ENCODE measurements around the gene AWAT2.

Gene AWAT2

DNA sequence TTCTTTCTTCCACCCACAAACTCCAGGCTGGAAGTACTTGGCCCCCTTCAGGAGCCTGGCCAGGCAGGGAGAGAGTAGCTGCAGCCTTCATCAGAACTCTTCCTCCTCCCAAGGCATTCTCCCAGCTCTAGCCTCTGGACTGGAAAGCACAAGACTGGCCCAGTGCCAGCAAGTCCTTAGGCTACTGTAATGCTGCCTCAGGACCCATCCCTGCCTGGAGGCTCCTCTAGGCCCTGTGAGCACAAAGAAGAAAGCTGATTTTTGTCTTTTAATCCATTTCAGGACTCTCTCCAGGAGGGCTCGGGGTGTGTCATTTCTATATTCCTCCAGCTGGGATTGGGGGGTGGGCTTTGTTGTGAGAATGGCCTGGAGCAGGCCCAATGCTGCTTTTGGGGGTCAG is 10.8 kb downstream of the AWAT2 start:
- Histone ChIP-seq H3K4me3 (ENCODE audit: low read length) (no peak overlapping the region), H3K9ac (ENCODE audit: low read length) (no peak overlapping the region), H3K4me1 (ENCODE audit: control insufficient read depth, insufficient read depth, low read length) (no peaks in the 10 kb centered on the region), H3K36me3 (ENCODE audit: control insufficient read depth, insufficient read depth, low read length, severe bottlenecking) (no peaks in the 10 kb centered on the region), H3K27me3 (replicated peaks; ENCODE audit: control insufficient read depth, insufficient read depth, low read length) (peaks cover 12% of the 10 kb centered on the region), H3K9me3 (ENCODE audit: control insufficient read depth, low read length) (peaks cover 9% of the 10 kb centered on the region)
- no peak for DNase-seq (ENCODE audit: low read depth)

DNA sequence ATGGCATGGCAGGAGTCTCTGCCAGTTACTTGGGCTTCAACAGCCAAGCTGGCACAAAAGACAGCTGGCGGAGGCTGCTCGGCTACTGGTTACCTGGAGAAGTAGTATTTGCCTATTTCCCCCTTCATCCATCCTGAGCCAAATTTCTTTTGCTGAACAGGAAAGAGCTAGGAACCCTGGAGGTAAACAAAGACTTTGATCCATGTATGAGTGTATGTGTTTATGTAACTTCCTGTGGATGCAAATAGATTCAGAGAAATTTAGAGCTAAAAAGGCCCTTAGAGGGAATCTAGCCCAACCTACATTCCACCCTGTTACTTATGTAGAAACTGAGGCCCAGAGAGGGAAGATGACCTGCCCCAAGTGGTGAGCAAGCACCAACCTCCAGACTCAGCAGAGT is 11.2 kb downstream of the AWAT2 start:
- Histone ChIP-seq H3K36me3 (ENCODE audit: control insufficient read depth, insufficient read depth, low read length, severe bottlenecking) (no peaks in the 10 kb centered on the region), H3K4me3 (ENCODE audit: low read length) (no peak overlapping the region), H3K27me3 (replicated peaks; ENCODE audit: control insufficient read depth, insufficient read depth, low read length) (peaks cover 12% of the 10 kb centered on the region), H3K9me3 (ENCODE audit: control insufficient read depth, low read length) (peaks cover 9% of the 10 kb centered on the region), H3K9ac (ENCODE audit: low read length) (no peak overlapping the region), H3K4me1 (ENCODE audit: control insufficient read depth, insufficient read depth, low read length) (no peaks in the 10 kb centered on the region)
- no peak for DNase-seq (ENCODE audit: low read depth)

DNA sequence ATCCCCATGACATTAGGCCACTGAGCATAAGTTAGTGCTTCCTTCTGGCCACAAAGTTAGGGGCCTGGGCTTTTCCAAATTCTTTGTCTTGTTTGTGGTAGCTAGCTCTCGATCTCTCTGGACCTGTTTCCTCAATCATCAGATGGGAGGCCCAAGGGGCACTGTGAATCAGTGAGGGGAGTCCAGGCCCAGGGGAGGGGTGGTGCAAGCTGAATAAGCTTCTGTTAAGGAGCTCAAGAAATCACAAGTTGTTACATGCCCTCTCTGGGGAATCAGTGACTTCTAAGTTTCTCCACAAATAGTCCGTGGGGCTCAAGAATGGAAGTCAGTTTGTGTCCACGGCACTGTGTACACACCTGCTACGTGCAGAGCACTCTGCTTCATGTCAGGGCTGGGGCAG is 15.1 kb downstream of the AWAT2 start:
- Histone ChIP-seq H3K9me3 (ENCODE audit: control insufficient read depth, low read length) (peaks cover 4% of the 10 kb centered on the region), H3K4me1 (ENCODE audit: control insufficient read depth, insufficient read depth, low read length) (no peaks in the 10 kb centered on the region), H3K36me3 (ENCODE audit: control insufficient read depth, insufficient read depth, low read length, severe bottlenecking) (no peaks in the 10 kb centered on the region), H3K9ac (ENCODE audit: low read length) (no peak overlapping the region), H3K4me3 (ENCODE audit: low read length) (no peak overlapping the region), H3K27me3 (replicated peaks; ENCODE audit: control insufficient read depth, insufficient read depth, low read length) (peaks cover 9% of the 10 kb centered on the region)
- no peak for DNase-seq (ENCODE audit: low read depth)

GRCh38 chrX:70033348-70034051 is 16.2 kb downstream of the AWAT2 start:
- Histone ChIP-seq H3K36me3 (ENCODE audit: control insufficient read depth, insufficient read depth, low read length, severe bottlenecking) (no peaks in the 10 kb centered on the region), H3K27me3 (replicated peaks; ENCODE audit: control insufficient read depth, insufficient read depth, low read length) (peaks cover 12% of the 10 kb centered on the region), H3K9me3 (ENCODE audit: control insufficient read depth, low read length) (peaks cover 4% of the 10 kb centered on the region), H3K4me1 (ENCODE audit: control insufficient read depth, insufficient read depth, low read length) (no peaks in the 10 kb centered on the region), H3K4me3 (ENCODE audit: low read length) (no peak overlapping the region), H3K9ac (ENCODE audit: low read length) (no peak overlapping the region)
- peak; percentile 27 for DNase-seq (ENCODE audit: low read depth)

DNA sequence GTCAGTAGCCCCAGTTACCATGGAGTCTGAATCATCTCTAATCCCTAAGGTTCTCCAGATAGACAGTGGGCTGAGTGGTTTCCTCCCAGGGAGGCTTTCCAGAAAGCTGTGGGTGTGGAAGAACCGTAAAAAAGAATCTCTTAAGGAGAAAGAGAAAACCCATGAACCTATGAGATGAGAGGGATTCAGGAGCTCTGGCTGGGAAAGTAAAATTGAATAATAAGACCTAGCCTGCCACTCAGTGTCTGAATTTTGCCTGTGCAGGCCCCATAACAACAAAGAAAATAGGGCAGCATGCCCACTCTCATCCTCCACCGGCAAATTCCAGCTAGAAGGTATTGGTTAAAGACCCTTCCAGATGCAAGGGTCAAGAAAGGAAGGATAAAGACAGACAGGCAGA is 16.9 kb downstream of the AWAT2 start:
- Histone ChIP-seq H3K36me3 (ENCODE audit: control insufficient read depth, insufficient read depth, low read length, severe bottlenecking) (no peaks in the 10 kb centered on the region), H3K4me1 (ENCODE audit: control insufficient read depth, insufficient read depth, low read length) (no peaks in the 10 kb centered on the region), H3K9me3 (ENCODE audit: control insufficient read depth, low read length) (peaks cover 4% of the 10 kb centered on the region), H3K27me3 (replicated peaks; ENCODE audit: control insufficient read depth, insufficient read depth, low read length) (peaks cover 12% of the 10 kb centered on the region), H3K9ac (ENCODE audit: low read length) (no peak overlapping the region), H3K4me3 (ENCODE audit: low read length) (no peak overlapping the region)
- no peak for DNase-seq (ENCODE audit: low read depth)

GRCh38 chrX:70030301-70030767 is 19.4 kb downstream of the AWAT2 start:
- H3K36me3 ChIP-seq (ENCODE audit: control insufficient read depth, insufficient read depth, low read length, severe bottlenecking): no peaks in the 10 kb centered on the region
- no peak overlapping the region for H3K9ac ChIP-seq (ENCODE audit: low read length)
- peak; percentile 67 for DNase-seq (ENCODE audit: low read depth)
- H3K9me3 ChIP-seq (ENCODE audit: control insufficient read depth, low read length): no peaks in the 10 kb centered on the region
- no peak overlapping the region for H3K4me3 ChIP-seq (ENCODE audit: low read length)
- no peaks in the 10 kb centered on the region for H3K4me1 ChIP-seq (ENCODE audit: control insufficient read depth, insufficient read depth, low read length)
- peaks cover 11% of the 10 kb centered on the region for H3K27me3 ChIP-seq (replicated peaks; ENCODE audit: control insufficient read depth, insufficient read depth, low read length)

DNA sequence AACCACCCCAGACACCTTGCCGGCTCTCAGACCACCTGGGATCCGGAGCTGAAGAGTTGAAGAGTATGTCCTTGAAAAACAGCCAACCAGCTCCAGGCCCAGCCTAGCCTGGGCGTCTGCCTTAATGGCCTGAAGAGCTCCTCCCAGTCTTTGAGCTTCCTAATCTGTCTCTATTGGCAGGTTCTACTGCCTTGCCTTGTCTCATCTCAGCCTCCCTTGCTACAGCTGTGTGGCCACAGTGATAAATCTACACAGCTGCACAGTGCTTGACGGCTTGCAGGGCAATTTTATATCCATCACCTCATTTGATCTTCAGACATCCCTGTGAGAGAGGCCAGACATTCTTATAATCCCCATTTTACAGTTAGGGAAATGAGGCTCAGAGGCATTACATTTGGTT is 19.9 kb downstream of the AWAT2 start:
- H3K9me3 ChIP-seq (ENCODE audit: control insufficient read depth, low read length): no peaks in the 10 kb centered on the region
- H3K4me3 ChIP-seq (ENCODE audit: low read length): no peak overlapping the region
- H3K36me3 ChIP-seq (ENCODE audit: control insufficient read depth, insufficient read depth, low read length, severe bottlenecking): no peaks in the 10 kb centered on the region
- no peak overlapping the region for H3K9ac ChIP-seq (ENCODE audit: low read length)
- no peak for DNase-seq (ENCODE audit: low read depth)
- peaks cover 15% of the 10 kb centered on the region for H3K27me3 ChIP-seq (replicated peaks; ENCODE audit: control insufficient read depth, insufficient read depth, low read length)
- H3K4me1 ChIP-seq (ENCODE audit: control insufficient read depth, insufficient read depth, low read length): no peaks in the 10 kb centered on the region

- H3K36me3 ChIP-seq (ENCODE audit: control insufficient read depth, insufficient read depth, low read length, severe bottlenecking): no peaks in the 10 kb centered on the region
- H3K9ac ChIP-seq (ENCODE audit: low read length): no peak overlapping the region
- no peaks in the 10 kb centered on the region for H3K9me3 ChIP-seq (ENCODE audit: control insufficient read depth, low read length)
- no peak for DNase-seq (ENCODE audit: low read depth)
- no peaks in the 10 kb centered on the region for H3K4me1 ChIP-seq (ENCODE audit: control insufficient read depth, insufficient read depth, low read length)
- no peak overlapping the region for H3K4me3 ChIP-seq (ENCODE audit: low read length)
- H3K27me3 ChIP-seq (replicated peaks; ENCODE audit: control insufficient read depth, insufficient read depth, low read length): peaks cover 23% of the 10 kb centered on the region
Measured at GRCh38 chrX:70026851-70027200, 22.9 kb downstream of the AWAT2 start.

- no peak for DNase-seq (ENCODE audit: low read depth)
- H3K9ac ChIP-seq (ENCODE audit: low read length): no peak overlapping the region
- H3K9me3 ChIP-seq (ENCODE audit: control insufficient read depth, low read length): no peaks in the 10 kb centered on the region
- no peak overlapping the region for H3K4me3 ChIP-seq (ENCODE audit: low read length)
- H3K4me1 ChIP-seq (ENCODE audit: control insufficient read depth, insufficient read depth, low read length): no peaks in the 10 kb centered on the region
- H3K27me3 ChIP-seq (replicated peaks; ENCODE audit: control insufficient read depth, insufficient read depth, low read length): peaks cover 23% of the 10 kb centered on the region
- no peaks in the 10 kb centered on the region for H3K36me3 ChIP-seq (ENCODE audit: control insufficient read depth, insufficient read depth, low read length, severe bottlenecking)
Measured at GRCh38 chrX:70026112-70026850, 23.5 kb downstream of the AWAT2 start.

- peak; percentile 24 for DNase-seq (ENCODE audit: low read depth)
- no peak overlapping the region for H3K9ac ChIP-seq (ENCODE audit: low read length)
- H3K36me3 ChIP-seq (ENCODE audit: control insufficient read depth, insufficient read depth, low read length, severe bottlenecking): no peaks in the 10 kb centered on the region
- no peak overlapping the region for H3K4me3 ChIP-seq (ENCODE audit: low read length)
- H3K27me3 ChIP-seq (replicated peaks; ENCODE audit: control insufficient read depth, insufficient read depth, low read length): peaks cover 23% of the 10 kb centered on the region
- peaks cover 3% of the 10 kb centered on the region for H3K9me3 ChIP-seq (ENCODE audit: control insufficient read depth, low read length)
- H3K4me1 ChIP-seq (ENCODE audit: control insufficient read depth, insufficient read depth, low read length): no peaks in the 10 kb centered on the region
Measured at GRCh38 chrX:70025464-70025863, 24.3 kb downstream of the AWAT2 start.

- no peak for DNase-seq (ENCODE audit: low read depth)
- Histone ChIP-seq H3K9me3 (ENCODE audit: control insufficient read depth, low read length) (peaks cover 22% of the 10 kb centered on the region), H3K9ac (ENCODE audit: low read length) (no peak overlapping the region), H3K4me1 (ENCODE audit: control insufficient read depth, insufficient read depth, low read length) (no peaks in the 10 kb centered on the region), H3K4me3 (ENCODE audit: low read length) (no peak overlapping the region), H3K27me3 (replicated peaks; ENCODE audit: control insufficient read depth, insufficient read depth, low read length) (peaks cover 24% of the 10 kb centered on the region), H3K36me3 (ENCODE audit: control insufficient read depth, insufficient read depth, low read length, severe bottlenecking) (no peaks in the 10 kb centered on the region)
Measured at GRCh38 chrX:70022616-70023015, 27.1 kb downstream of the AWAT2 start.
